Stimulated activated naive CD8-positive, alpha-beta T cell treated with anti-CD3 and anti-CD28 coated beads, Interleukin-15, Interleukin-2, amounts not matched to agents 100 U/mL and 50 U/mL, for 24 hours (primary cell): ENCODE results near the gene C14orf119.

Source experiments
- ATAC-seq: fragments of 150-1000 bp; cut with Tn5 transposase; one replicate; pipeline ENCODE4 v1.10.0; 2021
- DNase-seq: peaks from one replicate; pipeline ENCODE4 v3.0.0; 2021

The C14orf119 gene

GRCh38 chr14:23149745-23150144 lies 54.4 kb downstream of the C14orf119 start:
- DNase-seq (no peak), ATAC-seq (no peak)
